IPS-18a (cell line): Measurements from ENCODE around the gene BORCS8.
"Not testable (repeated sequence)": the region's sequence is repeated elsewhere in the genome, so short reads cannot be mapped to it uniquely, and the experiment has no call there.

ENCODE experiments used
- H3K27ac ChIP-seq: one replicate; pipeline ENCODE4 v1.5.1; 2013; ENCODE audit warnings: low read length
- H3K27me3 ChIP-seq: one replicate; pipeline ENCODE4 v1.6.1; 2013; ENCODE audit warnings: mild to moderate bottlenecking, low read length; ENCODE audit not compliant: control insufficient read depth, insufficient read depth
- H3K36me3 ChIP-seq: one replicate; pipeline ENCODE4 v1.6.1; 2013; ENCODE audit warnings: low read depth, low read length; ENCODE audit not compliant: control insufficient read depth
- H3K4me1 ChIP-seq: one replicate; pipeline ENCODE4 v1.6.1; 2013; ENCODE audit warnings: low read depth, low read length; ENCODE audit not compliant: control insufficient read depth
- H3K4me3 ChIP-seq: one replicate; pipeline ENCODE4 v1.5.1; 2013; ENCODE audit warnings: low read length
- H3K9ac ChIP-seq: one replicate; pipeline ENCODE4 v1.6.1; 2013; ENCODE audit warnings: mild to moderate bottlenecking, low read length, moderate library complexity
- H3K9me3 ChIP-seq: one replicate; pipeline ENCODE4 v1.6.1; 2013; ENCODE audit warnings: low read depth, low read length; ENCODE audit not compliant: control insufficient read depth

BORCS8 gene

DNA sequence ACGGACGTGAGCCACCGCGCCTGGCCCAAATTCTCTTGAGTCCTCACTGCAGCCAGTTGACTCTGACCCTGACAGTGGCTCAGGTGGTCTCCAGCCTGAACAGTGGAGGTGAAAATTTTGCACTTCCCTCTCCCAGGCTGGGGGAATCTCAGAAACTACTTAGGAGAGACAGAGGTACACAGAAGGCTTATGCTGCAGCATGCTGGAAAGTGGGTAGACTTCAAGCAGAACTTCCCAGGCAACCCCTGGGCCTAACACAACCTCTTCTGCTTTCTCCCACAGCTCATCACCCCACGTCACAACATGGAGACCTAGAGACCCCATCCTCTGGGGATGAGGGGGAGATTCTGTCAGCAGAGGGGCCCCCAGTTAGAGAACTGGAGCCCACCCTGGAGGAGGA is 34.3 kb upstream of the BORCS8 start:
- no peak overlapping the region for H3K27ac ChIP-seq
- no peak overlapping the region for H3K9ac ChIP-seq
- H3K27me3 ChIP-seq, result peaks cover 34% of the 10 kb centered on the region
- H3K9me3 ChIP-seq, result no peaks in the 10 kb centered on the region
- H3K4me3 ChIP-seq, result no peak overlapping the region
- H3K4me1 ChIP-seq, result peaks cover 5% of the 10 kb centered on the region
- H3K36me3 ChIP-seq, result no peaks in the 10 kb centered on the region

GRCh38 chr19:19224852-19225494 is 33.0 kb upstream of the BORCS8 start:
- peaks cover 34% of the 10 kb centered on the region for H3K27me3 ChIP-seq
- no peaks in the 10 kb centered on the region for H3K9me3 ChIP-seq
- no peaks in the 10 kb centered on the region for H3K36me3 ChIP-seq
- peak overlapping the region; percentile 44 for H3K4me3 ChIP-seq
- H3K4me1 ChIP-seq, result peaks cover 5% of the 10 kb centered on the region
- no peak overlapping the region for H3K27ac ChIP-seq
- no peak overlapping the region for H3K9ac ChIP-seq

- H3K4me1 ChIP-seq, result peaks cover 5% of the 10 kb centered on the region
Measured at GRCh38 chr19:19224150-19224851, 32.3 kb upstream of the BORCS8 start.

DNA sequence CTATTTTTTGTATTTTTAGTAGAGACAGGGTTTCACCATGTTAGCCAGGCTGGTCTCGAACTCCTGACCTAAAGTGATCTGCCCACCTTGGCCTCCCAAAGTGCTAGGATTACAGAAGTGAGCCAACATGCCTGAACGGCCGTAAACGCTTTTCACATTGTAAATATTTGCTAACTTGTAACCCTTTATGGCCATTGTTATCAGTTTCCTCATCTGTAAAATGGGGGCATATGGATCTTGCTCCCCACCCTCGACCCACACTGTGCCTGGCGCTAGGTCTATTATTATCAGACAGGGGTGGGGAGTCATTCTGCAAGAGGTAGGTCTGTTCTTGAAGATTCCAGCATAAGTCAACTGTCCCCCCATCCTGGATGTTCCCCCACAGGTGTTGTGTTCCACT is 31.7 kb upstream of the BORCS8 start:
- Histone ChIP-seq H3K9me3 (no peaks in the 10 kb centered on the region), H3K27me3 (peaks cover 34% of the 10 kb centered on the region), H3K4me3 (no peak overlapping the region), H3K36me3 (no peaks in the 10 kb centered on the region), H3K27ac (no peak overlapping the region), H3K9ac (no peak overlapping the region), H3K4me1 (peaks cover 5% of the 10 kb centered on the region)

More at GRCh38 chr19:19224150-19224851, 32.3 kb upstream of the BORCS8 start:
- Histone ChIP-seq H3K27me3 (peaks cover 34% of the 10 kb centered on the region), H3K4me3 (peak overlapping the region; percentile 44), H3K9ac (no peak overlapping the region), H3K27ac (no peak overlapping the region), H3K9me3 (no peaks in the 10 kb centered on the region), H3K36me3 (no peaks in the 10 kb centered on the region)

DNA sequence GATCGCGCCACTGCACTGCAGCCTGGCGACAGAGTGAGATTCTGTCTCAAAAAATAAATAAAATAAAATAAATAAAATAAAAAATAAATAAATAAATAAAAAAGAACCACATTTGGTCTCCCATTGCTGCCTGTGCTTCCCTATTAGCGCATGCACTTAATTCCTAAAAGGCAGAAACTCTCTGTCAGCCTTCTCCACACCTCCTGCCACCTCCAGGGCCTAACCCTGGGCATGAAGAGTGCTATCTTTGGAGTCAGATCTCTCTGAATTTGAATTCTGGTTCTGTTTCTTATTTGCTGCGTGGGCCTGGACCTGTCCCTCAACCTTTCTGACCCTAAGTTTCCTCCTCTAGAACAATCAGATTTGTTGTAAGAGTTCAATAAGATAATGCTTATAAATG is 31.1 kb upstream of the BORCS8 start:
- H3K27ac ChIP-seq, result no peak overlapping the region
- no peaks in the 10 kb centered on the region for H3K9me3 ChIP-seq
- no peaks in the 10 kb centered on the region for H3K36me3 ChIP-seq
- no peak overlapping the region for H3K9ac ChIP-seq
- no peak overlapping the region for H3K4me3 ChIP-seq
- peaks cover 5% of the 10 kb centered on the region for H3K4me1 ChIP-seq
- peaks cover 34% of the 10 kb centered on the region for H3K27me3 ChIP-seq

GRCh38 chr19:19221000-19221399 is 29.0 kb upstream of the BORCS8 start:
- H3K27me3 ChIP-seq, result peaks cover 30% of the 10 kb centered on the region

DNA sequence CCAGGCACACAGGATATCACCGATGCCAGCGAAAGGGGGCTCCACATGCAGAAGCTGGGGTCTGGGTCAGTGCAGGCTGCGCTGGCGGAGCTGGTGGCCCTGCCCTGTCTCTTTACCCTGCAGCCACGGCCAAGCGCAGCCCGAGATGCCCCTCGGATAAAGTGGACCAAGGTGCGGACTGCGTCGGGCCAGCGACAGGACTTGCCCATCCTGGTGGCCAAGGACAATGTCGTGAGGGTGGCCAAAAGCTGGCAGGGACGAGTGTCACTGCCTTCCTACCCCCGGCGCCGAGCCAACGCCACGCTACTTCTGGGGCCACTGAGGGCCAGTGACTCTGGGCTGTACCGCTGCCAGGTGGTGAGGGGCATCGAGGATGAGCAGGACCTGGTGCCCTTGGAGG is 27.0 kb upstream of the BORCS8 start:
- Histone ChIP-seq H3K9me3 (no peaks in the 10 kb centered on the region), H3K36me3 (no peaks in the 10 kb centered on the region), H3K4me3 (no peak overlapping the region), H3K27me3 (peaks cover 24% of the 10 kb centered on the region), H3K27ac (no peak overlapping the region), H3K9ac (no peak overlapping the region), H3K4me1 (no peaks in the 10 kb centered on the region)

More at GRCh38 chr19:19221000-19221399, 29.0 kb upstream of the BORCS8 start:
- not testable (repeated sequence) for H3K4me1 ChIP-seq, H3K27ac ChIP-seq, H3K4me3 ChIP-seq, H3K36me3 ChIP-seq, H3K9me3 ChIP-seq, H3K9ac ChIP-seq

DNA sequence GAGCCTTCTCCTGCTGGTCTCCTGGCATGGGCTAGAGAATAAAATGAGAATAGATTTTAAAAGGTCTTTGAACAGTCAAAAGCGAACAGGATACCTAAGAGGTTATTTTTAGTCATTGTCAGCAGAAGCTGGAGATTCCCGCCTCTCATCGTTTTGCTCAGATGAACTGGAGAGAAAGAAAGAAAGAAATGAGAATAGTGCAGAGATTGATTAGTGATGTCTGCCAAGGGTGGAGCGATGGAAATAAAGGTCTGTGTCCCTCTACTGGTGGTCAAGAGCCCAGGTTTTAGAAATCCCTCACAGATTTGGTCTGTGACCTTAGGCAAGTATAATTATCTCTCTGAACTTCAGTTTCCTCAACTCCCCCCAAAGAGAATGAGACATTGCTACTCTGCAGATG is 25.1 kb upstream of the BORCS8 start:
- H3K36me3 ChIP-seq, result no peaks in the 10 kb centered on the region
- no peaks in the 10 kb centered on the region for H3K9me3 ChIP-seq
- no peak overlapping the region for H3K27ac ChIP-seq
- H3K27me3 ChIP-seq, result peaks cover 33% of the 10 kb centered on the region
- H3K4me1 ChIP-seq, result no peaks in the 10 kb centered on the region
- no peak overlapping the region for H3K4me3 ChIP-seq
- H3K9ac ChIP-seq, result no peak overlapping the region

DNA sequence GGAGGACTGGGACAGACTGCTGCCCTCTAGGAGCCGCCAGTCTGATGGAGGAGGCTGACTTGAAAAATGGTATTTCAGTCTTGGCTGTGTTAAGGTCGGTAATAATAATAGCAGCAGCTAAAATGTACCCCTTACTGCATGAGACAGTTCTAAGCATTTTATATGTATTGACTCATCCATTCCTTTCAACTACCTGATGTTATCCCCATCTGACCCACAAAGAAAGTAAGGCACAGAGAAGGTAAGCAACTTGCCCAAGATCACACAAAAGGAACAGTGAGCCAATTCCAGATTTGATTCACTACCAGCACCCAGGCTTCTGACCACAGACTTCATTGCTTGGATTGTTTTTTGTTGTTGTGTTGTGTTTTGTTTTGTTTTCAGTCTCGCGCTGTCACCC is 23.8 kb upstream of the BORCS8 start:
- Histone ChIP-seq H3K36me3 (no peaks in the 10 kb centered on the region), H3K27me3 (peaks cover 47% of the 10 kb centered on the region), H3K9me3 (no peaks in the 10 kb centered on the region), H3K9ac (no peak overlapping the region), H3K4me3 (no peak overlapping the region), H3K4me1 (no peaks in the 10 kb centered on the region), H3K27ac (no peak overlapping the region)

DNA sequence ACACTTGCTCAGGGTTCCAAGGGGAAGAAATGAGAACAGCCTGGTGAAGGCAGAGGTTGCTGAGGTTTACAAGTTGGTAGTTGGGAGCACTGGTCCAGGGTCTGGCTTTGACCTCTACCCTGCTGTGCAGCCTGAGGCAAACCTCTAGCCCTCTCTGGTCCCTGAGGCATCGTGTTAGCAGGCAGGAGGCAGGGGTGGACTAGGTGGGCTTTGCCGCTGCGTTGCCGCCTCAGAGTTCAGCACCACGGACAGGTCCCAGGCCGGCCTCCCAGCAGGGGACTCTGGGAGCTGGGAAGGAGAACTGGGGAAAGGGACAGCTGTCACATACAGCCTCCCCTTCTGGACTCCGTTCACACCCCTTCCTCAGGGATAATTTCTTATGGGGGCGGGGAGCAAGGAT is 22.9 kb upstream of the BORCS8 start:
- Histone ChIP-seq H3K27ac (no peak overlapping the region), H3K4me1 (no peaks in the 10 kb centered on the region), H3K9me3 (no peaks in the 10 kb centered on the region), H3K4me3 (no peak overlapping the region), H3K9ac (no peak overlapping the region), H3K27me3 (peaks cover 55% of the 10 kb centered on the region), H3K36me3 (no peaks in the 10 kb centered on the region)

GRCh38 chr19:19214159-19214490 is 22.2 kb upstream of the BORCS8 start:
- Histone ChIP-seq H3K36me3 (no peaks in the 10 kb centered on the region), H3K9me3 (no peaks in the 10 kb centered on the region), H3K4me1 (no peaks in the 10 kb centered on the region), H3K27me3 (peaks cover 63% of the 10 kb centered on the region), H3K4me3 (no peak overlapping the region), H3K27ac (no peak overlapping the region), H3K9ac (no peak overlapping the region)
